K562 (cell line): ENCODE data around the gene RPL21.

Experiments
- CBX1 ChIP-seq: sonication (generic); IDR thresholded peaks from 2 replicates; pipeline ENCODE4 v1.6.1; 2016; ENCODE audit warnings: antibody characterized with exemption, low read depth, mild to moderate bottlenecking
- FOS ChIP-seq: IDR thresholded peaks from 3 replicates; pipeline ENCODE4 v1.6.1; 2011; ENCODE audit not compliant: insufficient read length; ENCODE audit errors: extremely low read depth
- MBD1 ChIP-seq: fragments of 250-450 bp; sonication (Bioruptor Pico); IDR thresholded peaks from 2 replicates; pipeline ENCODE4 v1.8.0; 2022; ENCODE audit warnings: inconsistent platforms
- MLLT1 ChIP-seq, 2 experiments: fragments of 450-650 bp; IDR thresholded peaks; 2 replicates each; pipeline ENCODE4 v1.6.1; 2016
- ZBTB49 ChIP-seq: sonication (generic); formaldehyde crosslinking; IDR thresholded peaks from 2 replicates; pipeline ENCODE4 v1.8.0; 2022; ENCODE audit warnings: missing genetic modification reagents, mild to moderate bottlenecking, borderline replicate concordance

DNA sequence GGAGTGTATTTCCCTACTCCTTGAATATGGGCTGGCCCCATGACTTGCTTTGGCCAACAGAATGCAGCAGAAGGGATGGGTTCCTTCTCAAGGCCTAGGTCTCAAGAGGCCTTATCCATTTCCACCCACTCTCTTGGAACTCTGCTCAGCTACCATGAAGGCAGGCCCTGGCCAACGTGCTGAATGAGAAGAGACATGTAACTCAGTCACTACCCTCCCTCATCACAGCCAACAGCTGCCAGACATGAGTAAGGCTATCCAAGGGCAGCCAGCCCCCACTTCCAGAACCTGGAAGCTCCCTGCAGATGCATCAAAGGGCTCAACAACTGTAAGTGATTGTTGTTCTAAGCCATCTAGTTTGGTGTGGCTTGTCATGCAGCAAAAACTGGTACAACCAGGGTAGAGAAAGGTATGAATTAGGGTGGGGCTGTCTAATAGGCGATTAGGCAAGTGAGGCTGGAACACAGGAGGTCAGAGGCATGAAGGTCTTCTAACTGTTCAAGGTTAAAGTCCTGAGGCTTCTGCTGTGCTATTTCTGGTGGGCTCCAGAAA lies 17.8 kb downstream of the RPL21 start:
- TF ChIP-seq MLLT1 (IDR thresholded peaks at IDR 0.05) (no peak), FOS (no peak), ZBTB49 (no peak), MBD1 (CRISPR knock-in tag) (no peak), CBX1 (no peak)
